Smooth muscle cell (in vitro differentiated cells): ENCODE measurements around the gene VPREB3. TPM values are rescaled to one million over a fixed set of nuclear protein-coding genes. Genes with fewer than 3 reads are reported as not detected.

Experiments
- DNase-seq: peaks from one replicate; lab custom pipeline; 2025; ENCODE audit not compliant: unreplicated experiment; lab: John Stamatoyannopoulos, UW
- H2AFZ ChIP-seq: fragments of 200-600 bp; sonication (generic); 2 replicates; pipeline ENCODE4 v1.6.0; 2016; ENCODE audit warnings: antibody characterized with exemption, low read depth, mild to moderate bottlenecking
- H3F3A ChIP-seq: fragments of 200-600 bp; sonication (generic); 2 replicates; pipeline ENCODE4 v1.6.0; 2017; ENCODE audit warnings: antibody characterized with exemption, low read depth
- H3K27ac ChIP-seq: fragments of 200-600 bp; sonication (generic); 2 replicates; pipeline ENCODE4 v1.5.1; 2016; ENCODE audit warnings: low read depth, mild to moderate bottlenecking
- H3K27me3 ChIP-seq: fragments of 200-600 bp; sonication (generic); 2 replicates; pipeline ENCODE4 v1.6.1; 2016; ENCODE audit warnings: low read depth, mild to moderate bottlenecking
- H3K36me3 ChIP-seq: fragments of 200-600 bp; sonication (generic); 2 replicates; pipeline ENCODE4 v1.5.1; 2016; ENCODE audit warnings: low read depth
- H3K4me1 ChIP-seq: fragments of 200-600 bp; sonication (generic); 2 replicates; pipeline ENCODE4 v1.5.1; 2016; ENCODE audit warnings: low read depth
- H3K4me2 ChIP-seq: fragments of 200-600 bp; sonication (generic); 2 replicates; pipeline ENCODE4 v1.6.0; 2016; ENCODE audit warnings: mild to moderate bottlenecking
- H3K4me3 ChIP-seq: fragments of 200-600 bp; sonication (generic); 2 replicates; pipeline ENCODE4 v1.5.1; 2016; ENCODE audit warnings: mild to moderate bottlenecking
- H3K79me2 ChIP-seq: fragments of 200-600 bp; sonication (generic); 2 replicates; pipeline ENCODE4 v1.6.0; 2016; ENCODE audit warnings: low read depth, mild to moderate bottlenecking
- H3K9ac ChIP-seq: fragments of 200-600 bp; sonication (generic); 2 replicates; pipeline ENCODE4 v1.6.0; 2016; ENCODE audit warnings: low read depth
- H3K9me3 ChIP-seq: fragments of 200-600 bp; sonication (generic); replicated peaks from 2 replicates; pipeline ENCODE4 v1.5.1; 2016; ENCODE audit warnings: low read depth
- H4K20me1 ChIP-seq: fragments of 200-600 bp; sonication (generic); 2 replicates; pipeline ENCODE4 v1.6.0; 2016; ENCODE audit warnings: low read depth
- CTCF ChIP-seq: fragments of 200-600 bp; sonication (generic); IDR thresholded peaks from 2 replicates; pipeline ENCODE4 v1.5.1; 2017; ENCODE audit warnings: borderline replicate concordance, mild to moderate bottlenecking, antibody characterized with exemption; ENCODE audit not compliant: insufficient read depth, poor library complexity, severe bottlenecking
- WGBS: methylation state at CpG from one replicate; pipeline ENCODE4 v1.1.7; 2016; ENCODE audit warnings: low lambda C conversion rate; 5-methylcytosine and 5-hydroxymethylcytosine counted together
- polyA plus RNA-seq: library from polyadenylated mRNA; unstranded; fragments of >200 nt; fragmentation: Nextera tagmentation; extraction: Ambion mirVana; gene quantifications from 2 replicates; pipeline ENCODE4 v1.2.1, GENCODE V29; 2016
- total RNA-seq: library from RNA; depleted of rRNA; stranded (reverse); fragments of >200 nt; gene quantifications from 2 replicates; pipeline ENCODE4 v1.2.3, GENCODE V29; 2014

The VPREB3 gene
- total and polyA plus RNA-seq, 2 experiments from 2014 or later: not detected

GRCh38 chr22:23708270-23708669 is 46.0 kb downstream of the VPREB3 start:
- Histone ChIP-seq H3F3A (no peaks in the 10 kb centered on the region), H3K4me1 (no peaks in the 10 kb centered on the region), H3K27me3 (no peaks in the 10 kb centered on the region), H4K20me1 (peaks cover 19% of the 10 kb centered on the region), H3K27ac (no peak overlapping the region), H3K9ac (no peak overlapping the region), H3K4me2 (no peak overlapping the region), H3K4me3 (no peak overlapping the region), H2AFZ (no peak overlapping the region), H3K9me3 (no peaks in the 10 kb centered on the region), H3K36me3 (peaks cover 22% of the 10 kb centered on the region), H3K79me2 (no peaks in the 10 kb centered on the region)
- WGBS: 100% methylated on average over 1 of the region's 1 CpG
- DNase-seq: no peak
- TF ChIP-seq CTCF: no peak

GRCh38 chr22:23705358-23705757 is 48.9 kb downstream of the VPREB3 start:
- Histone ChIP-seq H3K27ac (no peak overlapping the region), H3K9me3 (no peaks in the 10 kb centered on the region), H3K9ac (no peak overlapping the region), H3K36me3 (peaks cover 27% of the 10 kb centered on the region), H3K27me3 (no peaks in the 10 kb centered on the region), H3K4me1 (no peaks in the 10 kb centered on the region), H3K79me2 (no peaks in the 10 kb centered on the region), H4K20me1 (peaks cover 48% of the 10 kb centered on the region), H2AFZ (no peak overlapping the region), H3K4me2 (no peak overlapping the region), H3F3A (no peaks in the 10 kb centered on the region), H3K4me3 (no peak overlapping the region)
- TF ChIP-seq CTCF: no peak
- 95% methylated on average over 3 of the region's 3 CpGs for WGBS
- no peak for DNase-seq

GRCh38 chr22:23704829-23705228 is 49.4 kb downstream of the VPREB3 start:
- Histone ChIP-seq H3K79me2 (no peaks in the 10 kb centered on the region), H3K27ac (no peak overlapping the region), H3K4me2 (no peak overlapping the region), H2AFZ (no peak overlapping the region), H4K20me1 (peaks cover 52% of the 10 kb centered on the region), H3K4me3 (no peak overlapping the region), H3K4me1 (no peaks in the 10 kb centered on the region), H3K9ac (no peak overlapping the region), H3K36me3 (peaks cover 30% of the 10 kb centered on the region), H3K9me3 (no peaks in the 10 kb centered on the region), H3F3A (no peaks in the 10 kb centered on the region), H3K27me3 (no peaks in the 10 kb centered on the region)
- TF ChIP-seq CTCF: no peak
- 96% methylated on average over 3 of the region's 3 CpGs for WGBS
- DNase-seq: no peak

- H3K4me1 ChIP-seq: no peaks in the 10 kb centered on the region
- H3K79me2 ChIP-seq: no peaks in the 10 kb centered on the region
- WGBS: 96% methylated on average over 5 of the region's 5 CpGs
- no peak overlapping the region for H2AFZ ChIP-seq
- peaks cover 59% of the 10 kb centered on the region for H4K20me1 ChIP-seq
- H3K4me3 ChIP-seq: no peak overlapping the region
- H3K4me2 ChIP-seq: no peak overlapping the region
- peaks cover 26% of the 10 kb centered on the region for H3K36me3 ChIP-seq
- DNase-seq: no peak
- no peaks in the 10 kb centered on the region for H3K9me3 ChIP-seq
- H3K9ac ChIP-seq: no peak overlapping the region
- H3K27ac ChIP-seq: no peak overlapping the region
- H3K27me3 ChIP-seq: no peaks in the 10 kb centered on the region
- TF ChIP-seq CTCF: no peak
- H3F3A ChIP-seq: no peaks in the 10 kb centered on the region
Observed at GRCh38 chr22:23704062-23704461, 50.2 kb downstream of the VPREB3 start.
